ENCODE data around the gene ERFE. TPM values are rescaled to one million over a fixed set of nuclear protein-coding genes. Genes with fewer than 3 reads are reported as not detected.

The ERFE gene
- total RNA-seq, 2 experiments from 2014 or later, result not detected

GRCh38 chr2:238138331-238139195 is 20.2 kb upstream of the ERFE start, which contains the start of gene KLHL30:
Gene KLHL30 (plus strand): TSS chr2:238138668. CDS start chr2:238140755, 2,087 bp downstream.
- DNase-seq, result no peak
- intact Hi-C loops (cut with micrococcal nuclease), result no loop called here
- H3K4me3 Mint-ChIP-seq, result no peak within 1 kb of the TSS
- no peak within 1 kb of the TSS for H3K27ac Mint-ChIP-seq
- peaks cover 5% of the 10 kb centered on the region for H3K4me1 Mint-ChIP-seq (ENCODE audit: low read depth)
- ChIA-PET POLR2A (no interaction called here), CTCF (interaction anchor here (0.6 to 1.4 kb wide), 6 partner anchors 51 to 626 kb away, joined by 3 read pairs; no protein-coding TSS in a partner anchor)
- H3K36me3 Mint-ChIP-seq, result no peaks in the 10 kb centered on the region
- H3K9me3 Mint-ChIP-seq, result no peaks in the 10 kb centered on the region
- no peaks in the 10 kb centered on the region for H3K27me3 Mint-ChIP-seq

DNA sequence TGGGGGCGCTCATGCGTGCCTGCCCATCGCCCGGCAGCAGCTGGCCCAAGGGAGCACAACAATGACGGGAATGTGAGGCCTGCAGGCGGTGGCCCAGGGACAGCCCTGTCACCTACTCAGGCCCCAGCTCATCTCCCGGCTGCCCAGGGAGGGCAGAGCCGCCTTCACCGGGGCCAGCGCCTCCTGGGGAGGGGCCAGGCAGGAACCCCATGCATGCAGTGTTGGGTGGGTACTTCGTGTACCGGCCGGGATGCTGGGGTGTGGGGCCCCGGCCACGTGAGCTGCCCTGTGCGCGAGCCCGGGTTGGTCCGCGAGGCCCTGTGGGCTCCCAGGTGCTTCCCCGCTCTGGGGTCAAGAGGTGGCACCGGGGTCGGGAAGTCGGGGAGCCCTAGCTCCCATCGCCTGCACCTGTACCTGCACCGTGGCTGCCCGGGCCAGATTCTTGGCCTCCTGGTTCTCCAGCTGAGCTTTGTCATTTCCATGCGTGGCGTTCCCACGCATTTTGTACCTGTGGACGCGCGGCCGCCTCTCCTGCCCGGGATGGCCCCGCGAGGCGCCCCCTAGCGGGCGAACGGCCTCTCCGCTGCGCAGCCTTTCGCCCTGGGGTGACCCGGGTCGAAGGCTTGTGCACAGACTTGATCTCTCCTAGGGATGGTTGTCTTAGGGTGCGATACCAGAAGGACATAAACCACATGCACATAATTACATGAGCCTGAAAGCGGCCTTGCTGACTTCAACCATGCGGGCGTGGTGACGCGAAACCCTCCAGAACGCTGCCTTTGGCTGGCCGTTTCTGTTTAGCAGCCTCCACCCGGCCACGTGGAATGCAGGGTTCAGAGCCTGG is 19.4 kb upstream of the ERFE start:
- Mint-ChIP-seq H3K36me3 (no peaks in the 10 kb centered on the region), H3K4me1 (ENCODE audit: low read depth) (peaks cover 5% of the 10 kb centered on the region), H3K4me3 (no peak overlapping the region), H3K27ac (no peak overlapping the region), H3K27me3 (no peaks in the 10 kb centered on the region), H3K9me3 (no peaks in the 10 kb centered on the region)
- POLR2A ChIA-PET, result no interaction called here
- intact Hi-C loops (cut with micrococcal nuclease), result no loop called here
- CTCF ChIA-PET, result interaction anchor here (0.6 to 1.4 kb wide), 6 partner anchors 52 to 627 kb away, joined by 3 read pairs; no protein-coding TSS in a partner anchor
- peak; percentile 42 for DNase-seq

DNA sequence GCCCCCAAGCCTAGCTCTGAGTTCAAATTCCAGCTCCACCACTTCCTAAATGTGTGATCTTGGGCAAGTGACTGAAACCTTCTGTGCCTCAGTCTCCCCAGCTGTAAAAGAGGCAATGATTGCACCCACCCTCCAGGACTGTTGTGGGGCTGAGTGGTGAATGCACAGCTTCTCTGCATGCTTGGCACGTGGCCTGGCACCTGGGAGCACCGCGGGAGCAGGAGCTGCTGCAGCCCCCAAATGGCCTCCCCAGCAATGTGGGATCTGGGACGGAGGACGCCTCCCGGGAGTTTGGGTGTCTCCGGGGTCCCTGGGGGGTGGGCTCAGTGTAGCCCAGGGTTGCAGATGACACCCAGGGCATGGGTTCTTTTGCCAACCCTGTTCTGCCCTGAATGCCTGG is 18.7 kb upstream of the ERFE start:
- ChIA-PET POLR2A (no interaction called here), CTCF (interaction anchor here (1.1 to 1.4 kb wide), 3 partner anchors 52 to 286 kb away, joined by 3 read pairs; no protein-coding TSS in a partner anchor)
- no peak overlapping the region for H3K27ac Mint-ChIP-seq
- no peak for DNase-seq
- H3K36me3 Mint-ChIP-seq, result no peaks in the 10 kb centered on the region
- no peak overlapping the region for H3K4me3 Mint-ChIP-seq
- peaks cover 5% of the 10 kb centered on the region for H3K4me1 Mint-ChIP-seq (ENCODE audit: low read depth)
- H3K9me3 Mint-ChIP-seq, result no peaks in the 10 kb centered on the region
- intact Hi-C loops (cut with micrococcal nuclease), result no loop called here
- H3K27me3 Mint-ChIP-seq, result no peaks in the 10 kb centered on the region

DNA sequence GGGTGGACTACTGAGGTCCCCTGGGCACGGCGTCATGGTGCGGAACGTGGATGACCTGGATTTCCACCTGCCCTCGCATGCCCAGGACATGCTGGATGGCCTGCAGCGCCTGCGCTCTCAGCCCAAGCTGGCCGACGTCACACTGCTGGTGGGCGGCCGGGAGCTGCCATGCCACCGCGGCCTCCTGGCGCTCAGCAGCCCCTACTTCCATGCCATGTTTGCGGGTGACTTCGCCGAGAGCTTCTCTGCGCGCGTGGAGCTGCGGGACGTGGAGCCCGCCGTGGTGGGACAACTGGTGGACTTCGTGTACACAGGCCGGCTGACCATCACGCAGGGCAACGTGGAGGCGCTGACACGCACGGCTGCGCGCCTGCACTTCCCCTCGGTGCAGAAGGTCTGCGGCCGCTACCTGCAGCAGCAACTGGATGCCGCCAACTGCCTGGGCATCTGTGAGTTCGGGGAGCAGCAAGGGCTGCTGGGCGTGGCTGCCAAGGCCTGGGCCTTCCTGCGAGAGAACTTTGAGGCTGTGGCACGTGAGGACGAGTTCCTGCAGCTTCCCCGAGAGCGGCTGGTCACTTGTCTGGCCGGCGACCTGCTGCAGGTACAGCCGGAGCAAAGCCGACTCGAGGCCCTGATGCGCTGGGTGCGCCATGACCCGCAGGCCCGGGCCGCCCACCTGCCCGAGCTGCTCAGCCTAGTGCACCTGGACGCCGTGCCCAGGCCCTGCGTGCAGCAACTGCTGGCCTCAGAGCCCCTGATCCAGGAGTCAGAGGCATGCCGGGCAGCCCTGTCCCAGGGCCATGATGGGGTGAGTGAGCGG is 17.8 kb upstream of the ERFE start:
- Mint-ChIP-seq H3K4me1 (ENCODE audit: low read depth) (peaks cover 5% of the 10 kb centered on the region), H3K27me3 (no peaks in the 10 kb centered on the region), H3K36me3 (no peaks in the 10 kb centered on the region), H3K27ac (no peak overlapping the region), H3K4me3 (no peak overlapping the region), H3K9me3 (no peaks in the 10 kb centered on the region)
- POLR2A ChIA-PET, result no interaction called here
- intact Hi-C loops (cut with micrococcal nuclease), result no loop called here
- DNase-seq, result no peak
- CTCF ChIA-PET, result interaction anchor here (1.2 kb wide), 1 partner anchor 286 kb away, joined by 3 read pairs; no protein-coding TSS in a partner anchor

DNA sequence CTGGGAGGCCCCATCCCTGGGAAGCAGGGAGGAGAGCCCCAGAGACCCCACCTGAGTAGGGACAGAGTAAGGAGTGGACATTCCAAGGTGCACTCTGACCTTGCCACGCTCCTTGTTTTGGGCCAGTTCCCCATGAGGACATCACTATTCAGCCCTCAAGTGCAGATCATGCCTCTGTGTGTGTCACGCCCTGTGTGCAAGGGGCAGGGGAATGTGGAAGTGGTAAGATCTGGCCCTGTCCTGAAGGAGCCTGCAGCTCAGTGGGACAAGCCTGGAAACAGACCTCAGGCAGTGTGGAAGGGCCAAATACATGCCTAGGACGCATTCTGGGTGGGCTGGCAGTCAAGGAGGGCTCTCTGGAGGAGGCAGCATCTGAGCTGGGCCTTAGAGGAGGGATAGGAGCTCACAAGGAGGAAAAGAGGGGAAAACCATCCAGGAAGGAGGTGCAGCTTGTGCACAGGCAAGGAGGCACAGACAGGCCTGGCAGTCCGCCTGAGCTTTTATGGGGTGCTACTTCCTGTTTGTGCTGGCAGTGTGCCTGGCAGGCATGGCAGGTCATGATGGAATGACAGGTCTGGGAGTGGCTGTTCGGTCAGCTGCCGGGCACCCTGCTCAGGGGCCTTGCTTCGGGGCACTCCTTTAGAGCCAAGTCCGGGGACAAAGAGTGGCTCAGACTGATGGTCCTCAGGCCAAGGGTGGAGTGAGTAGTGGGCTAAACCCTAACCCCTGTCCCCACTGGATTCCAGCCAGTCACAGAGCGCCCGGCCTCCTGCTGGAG is 17.0 kb upstream of the ERFE start:
- CTCF ChIA-PET, result no interaction called here
- intact Hi-C loops (cut with micrococcal nuclease), result no loop called here
- Mint-ChIP-seq H3K36me3 (no peaks in the 10 kb centered on the region), H3K4me3 (no peak overlapping the region), H3K27ac (no peak overlapping the region), H3K4me1 (ENCODE audit: low read depth) (peaks cover 5% of the 10 kb centered on the region), H3K27me3 (no peaks in the 10 kb centered on the region), H3K9me3 (no peaks in the 10 kb centered on the region)
- POLR2A ChIA-PET, result no interaction called here
- DNase-seq, result no peak

DNA sequence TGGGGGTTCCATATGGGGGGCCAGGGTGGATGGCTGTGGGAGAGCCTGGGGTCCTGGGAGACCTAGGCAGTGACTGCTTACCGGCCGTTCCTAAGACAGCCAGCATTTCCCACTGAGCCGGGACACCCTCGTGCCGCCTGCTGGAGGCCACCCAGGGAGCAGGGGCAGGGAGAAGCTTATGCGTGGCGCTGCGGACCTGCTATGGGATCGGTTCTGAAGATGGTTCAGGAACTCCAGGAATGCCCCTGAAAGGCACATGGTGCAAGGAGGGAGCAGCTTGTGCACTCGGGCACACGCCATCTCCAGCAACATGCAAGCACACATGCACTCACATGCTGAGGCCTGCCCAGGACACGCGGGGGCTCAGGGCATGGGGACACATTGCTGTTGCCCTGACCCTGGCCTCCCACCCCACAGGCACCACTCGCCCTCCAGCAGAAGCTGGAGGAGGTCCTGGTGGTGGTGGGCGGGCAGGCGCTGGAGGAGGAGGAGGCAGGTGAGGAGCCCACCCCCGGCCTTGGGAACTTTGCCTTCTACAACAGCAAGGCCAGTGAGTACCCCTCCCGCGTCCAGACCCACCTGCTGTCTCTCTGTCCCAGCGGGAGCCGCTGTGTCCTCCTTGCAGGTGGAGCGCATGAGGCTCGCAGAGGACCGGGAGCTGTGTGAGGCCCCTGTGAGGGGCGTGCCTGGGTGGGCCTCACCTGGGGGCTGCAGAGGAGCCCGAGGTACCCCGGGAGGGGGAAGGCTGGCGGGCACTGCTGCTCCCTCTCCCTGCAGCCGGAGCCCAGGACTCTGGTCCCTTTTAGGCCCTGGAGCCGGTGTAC is 16.2 kb upstream of the ERFE start:
- no peak overlapping the region for H3K4me3 Mint-ChIP-seq
- H3K4me1 Mint-ChIP-seq (ENCODE audit: low read depth), result peaks cover 5% of the 10 kb centered on the region
- ChIA-PET POLR2A (interaction anchor here (0.6 kb wide), 1 partner anchor 177 kb away, joined by 3 read pairs; no protein-coding TSS in a partner anchor), CTCF (no interaction called here)
- no peaks in the 10 kb centered on the region for H3K36me3 Mint-ChIP-seq
- intact Hi-C loops (cut with micrococcal nuclease), result no loop called here
- H3K27me3 Mint-ChIP-seq, result no peaks in the 10 kb centered on the region
- H3K27ac Mint-ChIP-seq, result no peak overlapping the region
- DNase-seq, result no peak
- H3K9me3 Mint-ChIP-seq, result no peaks in the 10 kb centered on the region

- H3K27me3 Mint-ChIP-seq, result no peaks in the 10 kb centered on the region
- H3K9me3 Mint-ChIP-seq, result no peaks in the 10 kb centered on the region
- intact Hi-C loops (cut with micrococcal nuclease), result no loop called here
- ChIA-PET POLR2A (interaction anchor here (0.6 kb wide), 1 partner anchor 178 kb away, joined by 3 read pairs; no protein-coding TSS in a partner anchor), CTCF (no interaction called here)
- no peak overlapping the region for H3K4me3 Mint-ChIP-seq
- no peaks in the 10 kb centered on the region for H3K36me3 Mint-ChIP-seq
- peaks cover 5% of the 10 kb centered on the region for H3K4me1 Mint-ChIP-seq (ENCODE audit: low read depth)
- peak; percentile 47 for DNase-seq
- no peak overlapping the region for H3K27ac Mint-ChIP-seq
These were observed 15.4 kb upstream of the ERFE start for GRCh38 chr2:238143239-238143951.

DNA sequence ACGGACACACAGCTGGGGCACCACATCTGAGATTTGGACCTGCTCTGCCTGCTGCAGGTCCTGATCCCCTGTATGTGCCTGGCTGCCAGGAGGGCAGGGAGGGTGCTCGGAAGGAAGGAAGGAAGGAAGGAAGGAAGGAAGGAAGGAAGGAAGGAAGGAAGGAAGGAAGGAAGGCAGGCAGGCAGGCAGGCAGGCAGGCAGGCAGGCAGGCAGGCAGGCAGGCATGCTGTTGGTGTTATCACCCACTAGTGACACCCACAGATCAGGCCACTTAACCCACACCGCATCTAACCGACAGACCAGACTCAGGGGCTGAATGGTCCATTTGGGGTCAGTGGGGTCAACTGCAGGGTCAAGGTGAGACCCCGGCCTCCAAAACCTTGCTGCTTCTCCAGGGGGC is 14.5 kb upstream of the ERFE start:
- no peaks in the 10 kb centered on the region for H3K36me3 Mint-ChIP-seq
- H3K4me3 Mint-ChIP-seq, result no peak overlapping the region
- POLR2A ChIA-PET, result no interaction called here
- H3K27me3 Mint-ChIP-seq, result no peaks in the 10 kb centered on the region
- intact Hi-C loops (cut with micrococcal nuclease), result no loop called here
- no peak for DNase-seq
- H3K27ac Mint-ChIP-seq, result no peak overlapping the region
- peaks cover 5% of the 10 kb centered on the region for H3K4me1 Mint-ChIP-seq (ENCODE audit: low read depth)
- CTCF ChIA-PET, result interaction anchor here (0.6 kb wide), 1 partner anchor 25 kb away, joined by 4 read pairs; no protein-coding TSS in a partner anchor
- H3K9me3 Mint-ChIP-seq, result no peaks in the 10 kb centered on the region

GRCh38 chr2:238145046-238145445 is 13.7 kb upstream of the ERFE start:
- CTCF ChIA-PET, result no interaction called here

GRCh38 chr2:238145851-238146250 is 12.9 kb upstream of the ERFE start:
- POLR2A ChIA-PET, result no interaction called here
- CTCF ChIA-PET, result no interaction called here
- H3K4me1 Mint-ChIP-seq (ENCODE audit: low read depth), result peaks cover 5% of the 10 kb centered on the region
- no peaks in the 10 kb centered on the region for H3K27me3 Mint-ChIP-seq
- no peaks in the 10 kb centered on the region for H3K9me3 Mint-ChIP-seq
- no peaks in the 10 kb centered on the region for H3K36me3 Mint-ChIP-seq
- intact Hi-C loops (cut with micrococcal nuclease), result no loop called here
- H3K27ac Mint-ChIP-seq, result no peak overlapping the region
- no peak for DNase-seq
- no peak overlapping the region for H3K4me3 Mint-ChIP-seq

More at GRCh38 chr2:238145046-238145445, 13.7 kb upstream of the ERFE start:
- Mint-ChIP-seq H3K4me3 (no peak overlapping the region), H3K9me3 (no peaks in the 10 kb centered on the region), H3K36me3 (no peaks in the 10 kb centered on the region), H3K27ac (no peak overlapping the region), H3K4me1 (ENCODE audit: low read depth) (peaks cover 5% of the 10 kb centered on the region), H3K27me3 (no peaks in the 10 kb centered on the region)
- POLR2A ChIA-PET, result no interaction called here
- intact Hi-C loops (cut with micrococcal nuclease), result no loop called here
- DNase-seq, result no peak
